SKM-1 treated with dmso at 0.1 percent for 144 hours (cell line): Measurements from ENCODE around the gene MYO7B.
A peak's percentile ranks its signal among the peaks of the same experiment; 100 is the strongest.

Source experiments
- DNase-seq: peaks from one replicate; lab custom pipeline; 2025; ENCODE audit not compliant: unreplicated experiment; lab: John Stamatoyannopoulos, UW

The MYO7B gene

DNA sequence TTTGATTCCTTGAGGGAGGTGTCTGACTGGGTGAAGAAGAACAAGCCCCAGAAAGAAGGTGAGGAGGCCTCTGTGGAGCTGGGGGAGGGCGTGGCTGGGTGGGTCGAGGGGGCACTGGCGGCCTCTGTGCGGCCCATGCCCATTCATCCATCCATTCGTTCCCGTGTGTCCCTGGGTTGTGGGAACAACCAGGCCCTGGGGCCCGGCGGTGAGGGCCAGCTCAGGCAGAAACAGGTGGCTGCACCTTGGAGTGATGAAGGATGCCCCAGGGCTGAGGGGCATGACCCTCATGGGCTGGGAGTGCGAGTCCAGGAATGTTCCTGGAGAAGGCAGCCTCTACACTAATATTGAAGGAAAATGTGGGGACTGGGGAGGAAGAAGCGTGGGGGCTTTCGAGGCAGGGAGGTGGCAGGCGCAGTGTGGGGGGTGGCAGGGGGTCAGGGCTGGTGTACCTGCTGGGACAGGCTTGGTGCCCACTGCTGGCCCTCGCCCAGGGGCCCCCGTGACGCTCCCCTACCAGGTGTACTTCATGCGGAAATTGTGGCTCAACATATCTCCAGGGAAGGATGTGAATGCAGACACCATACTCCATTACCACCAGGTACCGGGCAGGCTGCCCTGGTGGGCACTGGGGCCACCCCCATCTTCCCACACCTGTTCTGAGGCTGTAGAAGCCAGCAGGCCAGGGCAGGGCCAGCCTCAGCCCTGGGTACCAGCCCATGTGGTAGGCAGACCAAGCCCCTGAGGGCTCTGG is 99.3 kb downstream of the MYO7B start:
- no peak for DNase-seq

DNA sequence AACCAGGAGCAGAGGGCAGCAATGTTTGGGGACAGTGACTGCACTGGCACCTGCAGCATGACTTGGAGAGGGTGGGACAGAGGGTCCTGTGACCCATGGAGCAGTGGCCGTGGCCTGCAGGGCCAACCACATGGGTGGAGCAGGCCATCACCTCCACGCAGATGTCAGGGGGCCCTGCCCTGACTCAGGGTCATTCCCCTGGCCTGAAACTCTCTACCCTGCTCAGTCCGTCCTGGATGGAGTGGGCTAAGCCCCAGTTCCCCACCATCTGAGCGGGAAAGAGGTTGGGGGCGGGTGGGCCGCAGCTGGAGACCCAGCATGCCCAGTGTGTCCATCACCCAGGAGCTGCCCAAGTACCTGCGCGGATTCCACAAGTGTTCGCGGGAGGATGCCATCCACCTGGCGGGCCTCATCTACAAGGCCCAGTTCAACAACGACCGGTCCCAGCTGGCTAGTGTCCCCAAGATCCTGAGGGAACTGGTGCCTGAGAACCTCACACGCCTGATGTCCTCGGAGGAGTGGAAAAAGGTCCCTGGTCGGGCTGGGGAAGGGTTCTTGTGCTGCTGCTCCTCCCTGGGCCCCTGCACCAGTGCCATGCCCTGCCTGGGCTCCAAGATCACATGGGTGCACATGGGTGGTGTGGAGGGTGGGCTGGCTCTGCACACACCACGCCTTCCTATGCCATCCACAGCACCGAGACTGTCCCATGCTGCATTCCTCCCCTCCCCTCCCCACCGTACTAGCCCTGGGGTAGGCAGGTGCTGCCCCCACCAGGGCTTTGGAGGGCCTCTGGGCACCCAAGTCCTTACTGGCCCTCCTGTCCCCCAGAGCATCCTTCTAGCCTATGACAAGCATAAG is 100.1 kb downstream of the MYO7B start:
- DNase-seq = no peak

DNA sequence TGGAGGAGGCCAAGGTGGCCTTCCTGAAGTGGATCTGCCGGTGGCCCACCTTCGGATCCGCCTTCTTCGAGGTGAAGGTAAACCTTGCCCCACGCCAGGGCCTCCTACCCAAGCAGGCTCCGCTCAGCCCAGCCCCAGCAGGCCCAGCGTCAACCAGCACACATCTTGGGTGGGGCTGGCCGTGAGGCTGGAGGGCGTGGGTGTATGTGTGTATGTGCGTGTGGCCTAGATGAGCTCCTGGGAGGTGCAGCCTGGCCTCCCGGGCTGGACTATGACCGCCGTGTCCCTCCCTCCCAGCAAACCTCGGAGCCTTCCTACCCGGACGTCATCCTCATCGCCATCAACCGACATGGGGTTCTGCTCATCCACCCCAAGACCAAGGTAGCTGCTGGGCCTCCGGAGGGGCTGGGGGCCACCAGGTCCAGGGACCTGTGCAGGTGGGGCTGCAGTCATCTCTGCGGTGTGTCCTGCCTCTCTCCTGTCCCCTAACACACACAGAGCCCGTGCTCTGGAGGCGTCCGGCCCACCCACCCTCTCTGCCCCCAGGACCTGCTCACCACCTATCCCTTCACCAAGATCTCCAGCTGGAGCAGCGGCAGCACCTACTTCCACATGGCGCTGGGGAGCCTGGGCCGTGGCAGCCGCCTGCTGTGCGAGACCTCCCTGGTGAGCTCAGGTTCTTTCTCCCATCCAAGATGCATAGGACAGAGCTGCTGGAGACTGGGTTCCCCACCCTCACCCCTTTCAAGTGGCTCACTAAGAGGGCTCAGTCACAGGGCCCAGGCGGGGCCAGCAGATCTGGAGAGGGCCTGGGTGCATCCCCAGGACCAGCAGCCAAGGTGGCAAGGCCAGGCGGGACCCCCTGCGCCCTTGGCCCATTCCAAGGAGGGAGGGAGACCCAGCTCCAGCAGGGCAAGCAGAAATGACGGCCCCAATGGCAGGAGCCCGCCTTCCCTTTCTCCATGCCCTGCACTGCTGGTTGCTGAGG is 101.1 kb downstream of the MYO7B start:
- no peak for DNase-seq

DNA sequence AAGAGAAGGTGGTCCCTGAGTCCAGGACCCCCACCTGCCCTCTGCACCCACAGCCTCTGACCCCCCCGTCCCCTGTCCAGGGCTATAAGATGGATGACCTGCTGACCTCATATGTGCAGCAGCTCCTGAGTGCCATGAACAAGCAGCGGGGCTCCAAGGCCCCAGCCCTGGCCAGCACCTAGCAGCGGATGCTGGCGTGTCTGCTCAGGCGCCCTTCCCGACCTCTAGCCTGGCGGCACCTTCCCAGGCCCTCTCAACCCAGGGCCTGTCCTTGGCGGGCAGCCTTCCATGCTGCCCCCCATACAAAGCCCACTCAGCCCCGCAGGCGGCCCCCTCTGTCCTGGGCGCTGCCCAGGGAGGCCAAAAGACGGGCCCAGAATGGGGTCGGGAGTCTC is 101.8 kb downstream of the MYO7B start:
- no peak for DNase-seq

DNA sequence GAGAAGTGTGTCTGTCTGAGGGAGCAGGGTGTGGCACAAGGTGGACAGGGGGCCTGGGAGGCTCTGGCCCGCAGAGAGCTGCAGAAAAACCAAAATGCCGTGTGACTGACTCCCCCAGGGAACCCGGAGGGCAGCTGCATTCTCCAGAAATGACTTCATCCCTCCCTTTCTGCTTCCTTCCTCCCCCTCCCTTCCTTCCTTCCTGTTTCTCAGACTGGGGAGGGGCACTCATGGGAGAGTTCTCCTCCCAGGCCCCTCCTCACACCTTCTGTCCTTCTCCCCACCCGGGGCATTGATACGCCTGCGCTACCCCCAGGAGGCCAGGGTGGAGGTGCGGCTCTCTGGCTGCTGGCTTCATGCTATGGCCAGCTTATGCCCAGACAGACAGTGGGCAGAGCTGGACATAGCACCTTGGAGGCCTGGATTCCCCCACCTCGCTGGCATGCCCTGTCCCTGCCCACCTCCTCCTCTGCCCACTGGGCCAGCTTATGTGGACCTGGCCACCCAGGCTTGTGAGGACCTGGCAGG is 102.3 kb downstream of the MYO7B start:
- DNase-seq = peak; percentile 71

DNA sequence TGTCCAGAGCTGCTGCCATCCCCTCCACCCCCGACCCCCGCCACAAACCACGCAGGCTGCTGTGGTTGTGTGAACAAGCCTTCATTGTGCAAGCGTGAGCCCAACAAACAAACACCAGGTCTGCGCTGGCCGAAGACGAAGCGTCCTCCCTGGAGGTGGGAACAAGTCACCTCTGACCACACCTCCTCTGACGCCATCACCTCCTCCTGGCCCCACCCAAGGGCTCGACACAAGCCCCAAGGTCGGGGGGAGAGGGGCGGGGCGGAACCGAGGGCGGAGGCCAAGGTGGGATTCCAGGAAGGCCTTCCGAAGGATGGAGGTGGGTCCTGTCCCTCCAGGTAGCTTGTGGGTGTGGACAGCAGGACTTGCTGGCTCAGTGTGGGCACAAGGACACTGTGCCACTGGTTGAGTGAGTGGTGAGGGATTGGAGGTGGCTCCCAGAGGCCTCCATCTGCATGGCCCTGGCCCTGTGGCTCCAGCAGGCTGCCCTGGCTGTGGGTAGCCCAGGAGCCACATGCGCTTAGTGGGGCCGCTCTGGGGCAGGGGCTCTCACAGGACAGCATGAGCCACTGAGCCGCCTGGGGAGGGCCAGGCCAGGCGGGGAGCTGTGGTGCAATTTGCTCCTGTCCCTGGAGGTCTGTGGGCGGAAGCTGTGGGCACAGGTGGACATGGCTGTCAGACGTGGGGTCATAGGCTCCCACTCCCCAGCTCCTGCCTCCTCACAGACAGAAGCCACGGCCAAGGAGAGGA is 103.1 kb downstream of the MYO7B start:
- no peak for DNase-seq

DNA sequence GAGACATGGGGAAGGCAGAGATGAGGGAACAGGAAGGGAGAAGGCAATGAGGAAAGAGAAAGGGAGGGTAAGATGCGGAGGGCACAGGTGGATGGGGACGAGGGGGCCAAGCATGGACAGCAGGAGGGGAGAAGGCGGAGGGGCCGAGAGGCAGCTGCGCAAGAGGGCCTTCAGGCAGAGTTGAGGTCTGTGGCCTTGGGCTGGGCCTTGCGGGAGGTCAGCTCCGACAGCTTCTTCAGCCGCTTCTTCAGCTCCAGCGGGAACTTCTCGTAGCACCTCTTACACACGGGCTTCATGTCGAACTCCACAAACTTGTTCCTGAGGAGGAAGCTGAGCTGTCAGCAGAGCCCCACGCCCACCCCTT is 103.6 kb downstream of the MYO7B start:
- no peak for DNase-seq

DNA sequence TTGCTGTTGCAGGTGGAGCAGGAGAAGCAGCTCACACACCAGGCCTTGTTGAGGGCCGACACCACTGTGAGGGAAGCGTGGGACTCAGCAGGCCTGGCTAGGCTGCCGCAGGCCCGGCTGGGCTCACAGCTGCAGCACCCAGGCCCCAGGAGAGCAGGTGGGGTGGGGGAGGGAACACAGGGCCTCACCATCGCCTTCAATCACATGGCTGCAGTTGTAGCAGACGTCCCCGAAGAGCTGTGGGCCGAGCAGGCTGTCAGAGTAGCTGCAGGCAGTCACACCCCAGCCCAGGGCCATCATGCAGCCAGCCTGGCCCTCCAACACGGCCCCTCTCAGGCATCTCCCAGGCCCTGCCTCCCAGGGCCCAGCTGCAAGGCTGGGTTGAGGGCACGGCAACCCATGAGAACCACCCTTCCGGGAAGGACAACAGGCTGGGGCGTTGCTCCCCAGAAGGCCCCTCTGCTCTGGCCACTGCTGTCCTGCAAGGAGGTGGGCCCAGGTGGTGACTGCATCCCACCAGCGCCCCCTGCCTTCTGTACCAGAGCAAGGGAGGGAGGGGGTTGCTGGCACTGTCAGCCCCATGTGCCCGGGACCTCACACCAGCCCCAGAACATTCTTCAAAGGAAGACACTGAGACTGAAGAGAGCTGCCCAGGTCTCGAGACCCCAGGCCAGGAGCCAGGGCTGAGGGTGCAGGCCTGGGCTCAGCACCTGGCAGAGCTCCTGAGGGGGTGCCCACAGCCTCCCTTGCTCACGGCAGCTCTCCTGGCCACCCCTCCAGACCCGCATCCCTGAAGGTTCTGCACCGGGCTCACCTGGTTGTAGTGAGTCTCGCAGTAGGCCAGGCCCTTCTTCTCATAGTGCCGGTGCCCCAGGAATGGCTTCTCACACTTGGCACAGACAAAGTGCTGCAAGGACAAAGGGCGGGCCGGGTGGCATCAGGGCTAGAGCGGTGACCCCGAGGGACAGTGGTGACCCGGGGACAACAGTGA is 104.9 kb downstream of the MYO7B start:
- DNase-seq = no peak

DNA sequence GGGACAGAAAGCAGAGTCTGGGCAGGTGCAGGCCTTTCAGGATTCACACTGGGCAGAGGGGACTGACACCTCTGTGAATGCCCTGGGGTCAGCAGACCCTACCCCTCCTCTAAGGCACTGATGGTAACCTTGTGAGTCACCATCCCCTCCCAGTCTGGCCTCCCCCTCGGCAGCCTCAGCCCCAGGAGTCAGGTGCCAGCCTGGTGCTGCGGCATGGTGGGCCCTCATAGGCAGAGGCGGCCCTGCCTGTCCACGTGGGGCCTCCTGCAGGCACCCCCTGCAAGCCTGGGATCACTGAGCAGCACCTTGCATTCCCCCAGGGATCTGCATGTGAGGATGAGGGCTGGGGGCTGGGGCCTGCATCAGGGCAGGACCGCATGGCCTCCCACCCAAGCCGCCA is 105.7 kb downstream of the MYO7B start:
- no peak for DNase-seq

DNA sequence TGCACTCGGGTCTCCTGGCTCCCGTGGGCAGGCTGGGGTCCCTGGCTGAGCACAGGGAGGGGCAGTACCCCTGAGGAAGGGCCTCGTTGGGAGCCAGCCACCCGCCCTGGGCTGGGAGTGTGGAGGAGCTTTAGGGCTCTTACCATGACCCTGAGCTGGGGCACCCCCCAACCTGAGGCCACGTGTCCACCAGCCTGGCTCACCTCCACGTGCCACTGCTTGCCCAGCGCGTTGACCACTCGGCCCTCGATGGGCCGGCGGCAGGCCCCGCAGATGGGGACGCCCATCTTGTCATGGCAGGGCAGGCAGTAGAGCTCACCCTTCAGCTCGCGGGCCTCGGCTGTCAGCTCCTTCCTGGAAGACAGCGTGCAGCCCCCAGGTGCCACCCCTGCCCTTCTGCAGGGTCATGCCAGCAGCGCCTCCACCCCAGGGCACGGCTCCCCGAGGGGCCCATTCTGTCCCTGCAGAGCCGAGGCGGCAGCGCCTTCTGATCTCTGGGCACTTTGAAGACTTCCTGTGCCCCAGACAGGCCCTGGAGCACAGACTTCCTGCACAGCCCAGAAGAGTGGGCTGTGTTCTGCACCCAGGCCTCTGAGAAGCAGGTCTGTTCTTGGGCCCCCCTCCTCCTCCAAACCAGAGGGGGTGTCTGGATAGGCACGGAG is 106.5 kb downstream of the MYO7B start:
- DNase-seq = no peak

DNA sequence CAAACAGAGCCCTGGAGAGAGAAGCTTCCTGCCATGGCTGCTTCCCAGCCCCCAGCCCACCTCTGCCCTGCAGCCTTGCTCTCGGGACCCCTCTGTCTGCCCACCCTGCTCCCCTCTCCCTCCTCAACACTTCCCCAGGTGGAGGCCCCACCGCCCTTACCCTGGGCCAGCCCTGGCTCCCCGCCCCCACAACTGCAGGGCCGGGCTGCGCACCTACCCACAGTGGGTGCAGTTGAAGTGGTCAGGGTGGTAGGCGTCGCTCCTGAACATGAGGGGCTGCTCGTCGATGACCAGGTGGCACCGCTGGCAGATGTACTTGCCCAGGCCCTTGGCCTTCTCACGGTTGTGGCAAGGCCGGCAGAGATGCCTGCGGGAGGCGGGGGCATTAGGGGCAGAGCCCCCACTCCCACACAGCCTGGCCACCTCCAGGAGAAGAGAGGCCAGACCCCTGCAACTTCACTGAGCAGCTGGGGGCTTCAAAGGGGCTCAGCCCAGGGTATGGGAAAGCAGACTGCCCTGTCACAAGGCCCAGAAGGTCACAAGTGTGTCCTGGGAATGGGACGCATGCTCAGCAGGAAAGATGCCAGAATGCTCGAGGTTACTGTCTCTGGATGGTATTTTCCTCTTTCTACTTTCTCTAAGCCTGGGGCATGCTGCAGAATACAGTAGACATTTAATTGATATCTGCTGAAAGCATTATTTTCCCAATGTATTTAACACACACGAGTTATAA is 107.4 kb downstream of the MYO7B start:
- DNase-seq = no peak

DNA sequence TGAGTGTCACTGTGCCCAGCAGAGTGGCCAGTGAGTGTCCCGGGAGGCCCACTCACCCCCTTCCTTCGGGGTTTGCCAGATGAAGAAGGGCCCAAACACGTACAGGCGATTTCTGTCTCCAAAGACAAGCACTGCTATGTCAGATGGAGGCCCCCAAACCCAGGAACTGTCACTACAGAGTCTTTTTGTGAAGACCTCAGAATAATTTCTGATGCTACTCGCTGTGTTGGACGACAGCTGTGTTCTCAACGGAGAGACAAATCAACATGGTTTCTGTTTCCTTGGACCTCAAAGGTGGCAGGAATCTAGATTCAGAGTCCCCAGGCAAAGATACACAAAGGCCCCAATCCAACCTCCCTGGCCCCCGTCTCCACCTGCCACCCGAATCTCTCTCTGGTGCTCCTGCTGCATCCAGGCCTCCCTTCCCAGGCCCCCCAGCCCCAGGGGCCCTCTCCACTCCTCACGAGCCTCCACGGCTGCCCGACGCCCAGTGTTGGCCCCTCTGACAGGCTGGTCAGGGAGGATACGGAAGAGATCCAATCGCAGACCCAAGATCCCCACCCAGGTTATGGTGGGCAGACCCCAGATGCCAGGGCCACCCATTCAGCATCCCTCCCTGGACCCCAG is 108.1 kb downstream of the MYO7B start:
- DNase-seq = no peak

DNA sequence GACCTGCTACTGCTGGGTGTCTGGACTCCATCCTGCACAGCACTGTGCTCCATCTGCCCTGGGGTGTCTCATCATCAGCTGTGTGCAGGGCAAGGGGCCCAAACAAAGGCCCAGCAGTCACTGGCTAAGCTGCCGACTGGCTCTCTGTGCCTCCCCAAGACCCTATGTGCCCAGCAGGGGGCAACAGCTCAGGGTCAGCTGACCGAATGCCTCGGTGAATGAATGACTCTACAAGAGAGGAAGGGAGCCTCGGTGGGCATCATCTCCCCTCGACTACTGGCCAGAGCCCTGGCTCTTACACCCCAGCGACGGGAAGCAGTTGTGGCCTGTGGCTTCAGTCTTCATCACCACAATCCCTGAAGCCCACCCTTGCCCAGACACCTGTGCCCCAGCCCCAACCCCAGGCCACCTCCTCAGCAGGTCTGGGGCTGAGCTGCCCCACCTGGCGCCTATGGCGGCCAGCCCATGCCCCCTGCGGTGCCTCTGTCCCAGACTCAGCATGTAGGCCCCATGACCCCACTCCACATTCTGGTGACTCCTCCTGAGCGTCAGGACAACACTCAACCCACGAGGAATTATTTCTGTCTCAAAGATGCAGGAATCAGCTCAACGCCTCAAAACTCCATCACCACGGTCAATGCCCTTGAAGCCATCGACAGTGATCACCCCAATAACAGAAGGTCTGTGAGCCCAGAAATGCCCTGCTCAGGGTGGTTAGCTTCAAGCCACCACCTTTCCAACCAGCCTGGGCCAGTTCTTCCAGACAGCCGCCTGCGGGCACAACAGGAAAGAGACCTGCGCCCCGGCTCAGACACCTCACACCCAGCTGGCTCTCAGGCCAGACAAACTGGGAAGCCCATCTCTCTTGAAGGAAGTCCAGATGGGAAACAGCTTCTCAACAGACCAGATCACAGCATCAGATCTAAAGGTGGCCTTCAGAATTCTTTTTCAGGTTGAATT is 108.9 kb downstream of the MYO7B start:
- no peak for DNase-seq

DNA sequence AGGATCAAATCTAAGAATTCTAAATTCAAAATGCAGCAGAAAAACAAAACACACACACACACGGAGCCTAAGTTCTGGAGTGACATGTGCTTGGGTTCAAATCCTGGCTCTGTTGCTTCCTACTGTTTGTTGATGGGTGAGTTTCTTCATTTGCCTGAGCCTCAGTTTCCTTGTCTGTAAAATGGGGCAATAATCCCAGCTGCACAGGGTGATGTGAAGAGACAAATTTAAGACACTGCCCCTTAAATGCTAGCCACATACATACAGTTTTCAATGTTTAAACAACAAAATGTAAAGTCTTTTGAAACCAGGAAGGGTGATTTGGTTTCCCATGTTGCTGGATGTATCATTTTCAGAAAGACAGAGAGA is 109.5 kb downstream of the MYO7B start:
- no peak for DNase-seq

DNA sequence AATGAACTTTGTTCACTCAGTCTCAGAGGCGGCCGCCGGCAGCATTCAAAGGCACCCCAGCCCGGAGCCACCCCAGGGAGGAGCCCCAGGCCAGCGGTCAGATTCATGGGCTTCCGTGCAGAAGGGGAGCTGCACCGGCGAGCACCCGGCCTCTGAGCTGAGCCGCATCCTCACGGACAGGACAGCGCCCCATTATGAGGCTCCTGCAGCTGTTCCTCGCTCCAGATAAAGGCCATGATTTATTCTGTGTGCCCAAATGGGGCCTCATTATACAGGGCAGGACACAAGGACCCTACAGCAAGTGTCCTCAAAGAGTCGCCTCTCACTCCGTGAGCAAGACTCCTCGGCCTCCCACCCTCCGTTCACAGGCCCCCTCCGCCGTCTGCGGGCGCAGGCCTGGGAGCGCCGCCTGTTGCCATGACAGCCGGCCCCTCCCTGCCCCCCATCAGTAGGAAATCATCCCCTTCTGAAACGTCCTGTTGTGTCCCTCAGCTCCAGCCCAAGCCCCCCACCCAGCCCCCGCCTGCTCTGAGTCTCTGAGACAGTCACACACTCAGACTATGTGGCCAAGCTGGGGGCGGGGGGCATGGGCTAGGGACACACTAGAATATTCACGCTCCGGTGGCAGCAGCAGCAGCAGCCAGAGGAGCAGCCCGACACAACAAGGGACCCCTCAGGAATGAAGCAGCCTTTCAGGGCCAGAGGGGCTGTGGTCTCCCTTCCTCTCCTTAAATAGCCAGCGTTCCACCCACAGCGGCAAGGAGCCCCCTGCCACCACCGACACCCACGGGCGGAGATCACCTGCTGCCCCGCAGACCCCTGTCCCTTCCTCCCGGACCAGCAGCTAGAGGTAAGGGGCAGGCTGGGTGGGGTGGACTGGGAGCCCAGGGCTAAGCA is 110.2 kb downstream of the MYO7B start, which contains the start of gene GPR17:
Gene GPR17, plus strand, starts transcription at position 759 of the 897 bp plus-strand sequence. CDS start 4,583 bp downstream, outside the sequence.
- no peak for DNase-seq
